Breast epithelium (tissue), 4 donors: ENCODE results near the gene SRRT. TPM values are rescaled to one million over a fixed set of nuclear protein-coding genes. Genes with fewer than 3 reads are reported as not detected.
A peak's percentile ranks its signal among the peaks of the same experiment; 100 is the strongest.
"Not testable (repeated sequence)": the region's sequence is repeated elsewhere in the genome, so short reads cannot be mapped to it uniquely, and the experiment has no call there.

ENCODE experiments used
- DNase-seq, 2 donors: peaks; one replicate each; pipeline ENCODE4 v3.0.0-alpha.2; 2019; ENCODE audit warnings: low spot score in 2 of 2
- H3K27ac ChIP-seq, 2 donors: fragments of 200-600 bp; sonication (generic) in 1 of 2; one replicate each; pipeline ENCODE4 v1.5.1; 2016 to 2019; ENCODE audit warnings: mild to moderate bottlenecking in 1 of 2
- H3K27me3 ChIP-seq, 2 donors: fragments of 200-600 bp; sonication (generic) in 1 of 2; one replicate each; pipeline versions ENCODE4 v1.5.1 to v1.6.0; 2017 to 2019; ENCODE audit warnings: control low read depth in 1 of 2, mild to moderate bottlenecking in 1 of 2
- H3K36me3 ChIP-seq: fragments of 200-600 bp; one replicate; pipeline ENCODE4 v1.5.1; 2019
- H3K4me1 ChIP-seq, 2 donors: fragments of 200-600 bp; sonication (generic); one replicate each; pipeline ENCODE4 v1.5.1; 2016 to 2019; ENCODE audit warnings: control low read depth in 1 of 2
- H3K4me3 ChIP-seq, 3 donors: fragments of 200-600 bp; sonication (generic); 1 replicate in 2 of 3; 2 replicates in 1 of 3; pipeline ENCODE4 v1.5.1; 2016 to 2019; ENCODE audit warnings: mild to moderate bottlenecking in 3 of 3, moderate library complexity in 2 of 3
- H3K9me3 ChIP-seq, 2 donors: fragments of 200-600 bp; sonication (generic) in 1 of 2; one replicate each; pipeline ENCODE4 v1.5.1; 2016 to 2019; ENCODE audit warnings: control low read depth in 1 of 2
- CTCF ChIP-seq, 3 donors: fragments of 450-650 bp; IDR thresholded peaks; one replicate each; pipeline ENCODE4 v1.5.1; 2016 to 2017; ENCODE audit warnings: antibody characterized with exemption in 3 of 3, mild to moderate bottlenecking in 3 of 3, moderate library complexity in 3 of 3
- POLR2A ChIP-seq: fragments of 450-650 bp; IDR thresholded peaks from one replicate; pipeline ENCODE4 v1.6.1; 2016; ENCODE audit warnings: antibody characterized with exemption, mild to moderate bottlenecking, moderate library complexity
- POLR2AphosphoS5 ChIP-seq, 3 donors: sonication (generic); formaldehyde crosslinking; IDR thresholded peaks; one replicate each; pipeline ENCODE4 v1.6.1; 2017; ENCODE audit warnings: antibody characterized with exemption in 3 of 3
- intact Hi-C: fragments of 100-400 bp; cut with DNase I; formaldehyde crosslinking; loops from one replicate; pipeline ENCODE4 v1.15.1; 2023; ENCODE audit warnings: low total_unique reads
- total RNA-seq, 3 donors: library from RNA; depleted of rRNA; stranded (reverse); fragments of >200 nt; gene quantifications; one replicate each; pipeline ENCODE4 v1.1.0, GENCODE V29; 2016

SRRT gene
- total RNA-seq, 3 donors from 2014 or later: 45.8 to 111 (median 104) TPM

- intact Hi-C loops: no loop called here
- DNase-seq: no peak
- Histone ChIP-seq H3K4me3 (no peak overlapping the region), H3K36me3 (no peaks in the 10 kb centered on the region), H3K27ac (peak overlapping the region in 1 of 2 donors; percentile 38), H3K9me3 (peaks cover 0 to 13% of the 10 kb centered on the region in 2 donors), H3K27me3 (no peaks in the 10 kb centered on the region), H3K4me1 (no peaks in the 10 kb centered on the region)
- TF ChIP-seq POLR2AphosphoS5 (IDR thresholded peaks at IDR 0.05): no peak
- no peak for TF ChIP-seq POLR2A
Observed at GRCh38 chr7:100929808-100930174, 54.9 kb downstream of the SRRT start.

GRCh38 chr7:100933734-100934133 lies 58.8 kb downstream of the SRRT start:
- no peak for DNase-seq
- peaks cover 0 to 13% of the 10 kb centered on the region in 2 donors for H3K9me3 ChIP-seq
- no peaks in the 10 kb centered on the region for H3K36me3 ChIP-seq
- H3K27me3 ChIP-seq: no peaks in the 10 kb centered on the region
- TF ChIP-seq CTCF (IDR thresholded peaks at IDR 0.05) (no peak), POLR2AphosphoS5 (IDR thresholded peaks at IDR 0.05) (no peak), POLR2A (no peak)
- no peak overlapping the region for H3K27ac ChIP-seq
- H3K4me3 ChIP-seq: no peak overlapping the region
- H3K4me1 ChIP-seq: no peaks in the 10 kb centered on the region
- intact Hi-C loops: no loop called here

- H3K9me3 ChIP-seq: peaks cover 0 to 13% of the 10 kb centered on the region in 2 donors
- H3K36me3 ChIP-seq, intact Hi-C loops, H3K4me3 ChIP-seq, H3K4me1 ChIP-seq, DNase-seq, H3K27me3 ChIP-seq, H3K27ac ChIP-seq: not testable (repeated sequence)
Observed at GRCh38 chr7:100935381-100935780, 60.5 kb downstream of the SRRT start.

GRCh38 chr7:100936167-100936566 lies 61.3 kb downstream of the SRRT start:
- DNase-seq, H3K27ac ChIP-seq, H3K4me3 ChIP-seq, H3K36me3 ChIP-seq, H3K27me3 ChIP-seq, H3K4me1 ChIP-seq, intact Hi-C loops: not testable (repeated sequence)
- peaks cover 0 to 13% of the 10 kb centered on the region in 2 donors for H3K9me3 ChIP-seq

Other genes with a start within 250 kb of the SRRT start
- gene TFR2, start 233.6 kb upstream of the SRRT start, total RNA-seq: under 1 TPM in 1 of 3 donors, not detected in 2; 0.48 TPM
- gene ACTL6B, start 218.7 kb upstream of the SRRT start, total RNA-seq: not detected
- 100 to 1,000 TPM; 113 to 197 (median 173) TPM for gene GNB2, start 201.4 kb upstream of the SRRT start, total RNA-seq
- 10 to 100 TPM; 25.0 to 39.0 (median 34.8) TPM for gene GIGYF1, start 180.9 kb upstream of the SRRT start, total RNA-seq
- gene POP7, start 169.0 kb upstream of the SRRT start, total RNA-seq: 10 to 100 TPM; 25.8 to 28.2 (median 27.4) TPM
- gene EPO, start 154.6 kb upstream of the SRRT start, total RNA-seq: not detected
- gene ZAN, start 141.5 kb upstream of the SRRT start, total RNA-seq: not detected
- gene EPHB4, start 47.6 kb upstream of the SRRT start, total RNA-seq: 10 to 100 TPM; 21.4 to 64.9 (median 31.8) TPM
- gene SLC12A9, start 22.4 kb upstream of the SRRT start, total RNA-seq: 10 to 100 TPM; 13.3 to 18.0 (median 16.7) TPM
- gene TRIP6, start 7.7 kb upstream of the SRRT start, total RNA-seq: 10 to 100 TPM; 45.3 to 62.8 (median 49.8) TPM
- gene UFSP1, start 14.6 kb downstream of the SRRT start, total RNA-seq: 1 to 10 TPM; 2.9 to 4.2 (median 3.7) TPM
- 1 to 10 TPM in 2 of 3 donors, under 1 TPM in 1; 0.64 to 4.3 (median 3.2) TPM for gene ACHE, start 20.8 kb downstream of the SRRT start, total RNA-seq
- under 1 TPM; under 0.01 to 0.29 (median 0.16) TPM for gene MUC3A, start 74.4 kb downstream of the SRRT start, total RNA-seq
- gene MUC12, start 94.5 kb downstream of the SRRT start, total RNA-seq: 1 to 10 TPM in 2 of 3 donors, not detected in 1; 1.4 to 5.2 TPM
- gene MUC17, start 145.0 kb downstream of the SRRT start, total RNA-seq: under 1 TPM in 1 of 3 donors, not detected in 2; under 0.01 TPM
- 10 to 100 TPM; 14.1 to 21.6 (median 19.9) TPM for gene TRIM56, start 210.4 kb downstream of the SRRT start, total RNA-seq